ENCODE data around the gene C11orf97.

GRCh38 chr11:94546162-94546470 is 33.9 kb downstream of the C11orf97 start:
- TF ChIP-seq, protein P1, sequence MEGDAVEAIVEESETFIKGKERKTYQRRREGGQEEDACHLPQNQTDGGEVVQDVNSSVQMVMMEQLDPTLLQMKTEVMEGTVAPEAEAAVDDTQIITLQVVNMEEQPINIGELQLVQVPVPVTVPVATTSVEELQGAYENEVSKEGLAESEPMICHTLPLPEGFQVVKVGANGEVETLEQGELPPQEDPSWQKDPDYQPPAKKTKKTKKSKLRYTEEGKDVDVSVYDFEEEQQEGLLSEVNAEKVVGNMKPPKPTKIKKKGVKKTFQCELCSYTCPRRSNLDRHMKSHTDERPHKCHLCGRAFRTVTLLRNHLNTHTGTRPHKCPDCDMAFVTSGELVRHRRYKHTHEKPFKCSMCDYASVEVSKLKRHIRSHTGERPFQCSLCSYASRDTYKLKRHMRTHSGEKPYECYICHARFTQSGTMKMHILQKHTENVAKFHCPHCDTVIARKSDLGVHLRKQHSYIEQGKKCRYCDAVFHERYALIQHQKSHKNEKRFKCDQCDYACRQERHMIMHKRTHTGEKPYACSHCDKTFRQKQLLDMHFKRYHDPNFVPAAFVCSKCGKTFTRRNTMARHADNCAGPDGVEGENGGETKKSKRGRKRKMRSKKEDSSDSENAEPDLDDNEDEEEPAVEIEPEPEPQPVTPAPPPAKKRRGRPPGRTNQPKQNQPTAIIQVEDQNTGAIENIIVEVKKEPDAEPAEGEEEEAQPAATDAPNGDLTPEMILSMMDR (conservative IDR thresholded peaks at IDR 0.05) = no peak
- no peak for TF ChIP-seq EZH2 (IDR thresholded peaks at IDR 0.05; ENCODE audit: low read depth)

Data from PC-9 (cell line).